ENCODE measurements around the gene PCDHGA6. TPM values are rescaled to one million over a fixed set of nuclear protein-coding genes. Genes with fewer than 3 reads are reported as not detected.
"Not testable (repeated sequence)": the region's sequence is repeated elsewhere in the genome, so short reads cannot be mapped to it uniquely, and the experiment has no call there.

Gene PCDHGA6
- total RNA-seq, 8 experiments from 2014 or later: 0.11 to 6.9 (median 0.88) TPM

- Histone ChIP-seq H3K4me1 (replicated peaks in 1 of 2) (no peaks in the 10 kb centered on the region), H3K4me3 (no peak within 1 kb of the TSS), H3K27ac (no peak within 1 kb of the TSS)
- WGBS, 10 experiments: 3 to 90% (median 85%) methylated on average over 7 to 22 of the region's 32 CpGs
- in situ Hi-C loops (cut with MboI; ENCODE audit: low pct_unique_long_range_greater_than_20kb in 2 of 9, low sequenced_read_pairs in 9 of 9, unreplicated experiment in 9 of 9): no loop called here
- peak in 3 of 8 experiments; percentile 48 to 99 (median 83) for ATAC-seq (replicated peaks in 6 of 8)
Observed at GRCh38 chr5:141369994-141370848, 3.5 kb upstream of the PCDHGA6 start, which contains the start of gene PCDHGB3. Gene PCDHGB3, plus strand, starts transcription at chr5:141370242. Its CDS starts 153 bp downstream, at chr5:141370395.

- 27 to 100% (median 86%) methylated on average over 3 to 24 of the region's 69 CpGs; no CpG with 5 or more reads in 2 of the 10 experiments for WGBS, 10 experiments
- in situ Hi-C loops (cut with MboI; ENCODE audit: low pct_unique_long_range_greater_than_20kb in 2 of 9, low sequenced_read_pairs in 9 of 9, unreplicated experiment in 9 of 9): no loop called here
- ATAC-seq (replicated peaks in 6 of 8): no peak
- Histone ChIP-seq H3K27ac (no peak overlapping the region), H3K4me3 (no peak overlapping the region), H3K4me1 (replicated peaks in 1 of 2) (no peaks in the 10 kb centered on the region)
Observed at GRCh38 chr5:141371572-141372475, 1.9 kb upstream of the PCDHGA6 start.

- H3K27ac ChIP-seq: no peak overlapping the region
- H3K4me1 ChIP-seq (replicated peaks in 1 of 2): no peaks in the 10 kb centered on the region
- in situ Hi-C loops (cut with MboI; ENCODE audit: low pct_unique_long_range_greater_than_20kb in 2 of 9, low sequenced_read_pairs in 9 of 9, unreplicated experiment in 9 of 9): no loop called here
- 0 to 95% (median 70%) methylated on average over 1 to 10 of the region's 14 CpGs; no CpG with 5 or more reads in 1 of the 10 experiments for WGBS, 10 experiments
- no peak for ATAC-seq (replicated peaks in 6 of 8)
- no peak overlapping the region for H3K4me3 ChIP-seq
Observed at GRCh38 chr5:141374627-141375026, 936 bp downstream of the PCDHGA6 start.

GRCh38 chr5:141375444-141376155 is 1.9 kb downstream of the PCDHGA6 start:
- in situ Hi-C loops (cut with MboI; ENCODE audit: low pct_unique_long_range_greater_than_20kb in 2 of 9, low sequenced_read_pairs in 9 of 9, unreplicated experiment in 9 of 9); H3K27ac ChIP-seq; H3K4me3 ChIP-seq; ATAC-seq (replicated peaks in 6 of 8); H3K4me1 ChIP-seq (replicated peaks in 1 of 2): not testable (repeated sequence)
- WGBS, 10 experiments: 0 to 91% (median 50%) methylated on average over 1 to 7 of the region's 48 CpGs; no CpG with 5 or more reads in 6 of the 10 experiments

GRCh38 chr5:141382469-141383294 is 9.0 kb downstream of the PCDHGA6 start, which contains the start of gene PCDHGA7:
Gene PCDHGA7, plus strand, starts transcription at chr5:141382742. Its CDS starts 158 bp downstream, at chr5:141382900.
- WGBS, 10 experiments: 24 to 94% (median 72%) methylated on average over 1 to 17 of the region's 37 CpGs
- in situ Hi-C loops (cut with MboI; ENCODE audit: low pct_unique_long_range_greater_than_20kb in 2 of 9, low sequenced_read_pairs in 9 of 9, unreplicated experiment in 9 of 9): no loop called here
- no peak within 1 kb of the TSS for H3K27ac ChIP-seq
- ATAC-seq (replicated peaks in 6 of 8): peak in 2 of 8 experiments; percentile 47 to 64
- no peak within 1 kb of the TSS for H3K4me3 ChIP-seq
- H3K4me1 ChIP-seq (replicated peaks in 1 of 2): no peaks in the 10 kb centered on the region

GRCh38 chr5:141383345-141383744 is 9.7 kb downstream of the PCDHGA6 start:
- Histone ChIP-seq H3K4me1 (replicated peaks in 1 of 2) (no peaks in the 10 kb centered on the region), H3K27ac (no peak overlapping the region), H3K4me3 (no peak overlapping the region)
- in situ Hi-C loops (cut with MboI; ENCODE audit: low pct_unique_long_range_greater_than_20kb in 2 of 9, low sequenced_read_pairs in 9 of 9, unreplicated experiment in 9 of 9): no loop called here
- no peak for ATAC-seq (replicated peaks in 6 of 8)
- WGBS, 10 experiments: 34 to 95% (median 80%) methylated on average over 1 to 16 of the region's 21 CpGs; no CpG with 5 or more reads in 3 of the 10 experiments

- H3K27ac ChIP-seq: no peak overlapping the region
- in situ Hi-C loops (cut with MboI; ENCODE audit: low pct_unique_long_range_greater_than_20kb in 2 of 9, low sequenced_read_pairs in 9 of 9, unreplicated experiment in 9 of 9): no loop called here
- H3K4me3 ChIP-seq: no peak overlapping the region
- WGBS, 10 experiments: 5 to 97% (median 86%) methylated on average over 3 to 23 of the region's 43 CpGs; no CpG with 5 or more reads in 4 of the 10 experiments
- H3K4me1 ChIP-seq (replicated peaks in 1 of 2): no peaks in the 10 kb centered on the region
- ATAC-seq (replicated peaks in 6 of 8): no peak
Observed at GRCh38 chr5:141384471-141385267, 11.0 kb downstream of the PCDHGA6 start.

- H3K4me1 ChIP-seq (replicated peaks in 1 of 2); H3K27ac ChIP-seq; in situ Hi-C loops (cut with MboI; ENCODE audit: low pct_unique_long_range_greater_than_20kb in 2 of 9, low sequenced_read_pairs in 9 of 9, unreplicated experiment in 9 of 9): not testable (repeated sequence)
- WGBS, 10 experiments: 0 to 82% (median 48%) methylated on average over 2 to 12 of the region's 40 CpGs; no CpG with 5 or more reads in 4 of the 10 experiments
- peak in 5 of 8 experiments; percentile 60 to 99 (median 74) for ATAC-seq (replicated peaks in 6 of 8)
- H3K4me3 ChIP-seq: peak within 1 kb of the TSS in 1 of 5 donors; percentile 46
Observed at GRCh38 chr5:141387557-141388311, 14.0 kb downstream of the PCDHGA6 start, which contains the start of gene PCDHGB4. Gene PCDHGB4, plus strand, starts transcription at chr5:141387698. Its CDS starts 187 bp downstream, at chr5:141387885.

- WGBS, 10 experiments: 27 to 100% (median 84%) methylated on average over 3 to 9 of the region's 10 CpGs
- H3K4me1 ChIP-seq (replicated peaks in 1 of 2): no peaks in the 10 kb centered on the region
- H3K27ac ChIP-seq: no peak overlapping the region
- no peak for ATAC-seq (replicated peaks in 6 of 8)
- peak overlapping the region in 1 of 5 donors; percentile 24 for H3K4me3 ChIP-seq
- in situ Hi-C loops (cut with MboI; ENCODE audit: low pct_unique_long_range_greater_than_20kb in 2 of 9, low sequenced_read_pairs in 9 of 9, unreplicated experiment in 9 of 9): no loop called here
Observed at GRCh38 chr5:141388661-141389060, 15.0 kb downstream of the PCDHGA6 start.

- no peak for ATAC-seq (replicated peaks in 6 of 8)
- in situ Hi-C loops (cut with MboI; ENCODE audit: low pct_unique_long_range_greater_than_20kb in 2 of 9, low sequenced_read_pairs in 9 of 9, unreplicated experiment in 9 of 9): no loop called here
- H3K4me3 ChIP-seq: no peak overlapping the region
- WGBS, 10 experiments: 18 to 100% (median 92%) methylated on average over 2 to 53 of the region's 77 CpGs; no CpG with 5 or more reads in 4 of the 10 experiments
- H3K4me1 ChIP-seq (replicated peaks in 1 of 2): no peaks in the 10 kb centered on the region
- no peak overlapping the region for H3K27ac ChIP-seq
Observed at GRCh38 chr5:141389153-141390042, 15.7 kb downstream of the PCDHGA6 start.
